HEK293 (cell line): Measurements from ENCODE around the gene SELENOI.

Experiments
- CTCF ChIA-PET: fragments of 350-600 bp; formaldehyde crosslinking; extraction: SDS; loops from one replicate; lab custom pipeline; 2021; ENCODE audit warnings: antibody characterized with exemption; lab: Yijun Ruan, JAX
- POLR2A ChIA-PET: fragments of 300-600 bp; formaldehyde crosslinking; extraction: SDS; loops from one replicate; lab custom pipeline; 2020; ENCODE audit warnings: antibody characterized with exemption, inconsistent platforms; lab: Yijun Ruan, JAX
- H3K27ac ChIP-seq: fragments of 200-500 bp; sonication (Bioruptor generic); 2 replicates; pipeline ENCODE4 v1.5.1; 2014; ENCODE audit warnings: low read depth, low read length, control low read depth, inconsistent platforms; ENCODE audit errors: extremely low read depth
- H3K36me3 ChIP-seq, 2 experiments: fragments of 200-500 bp in 1 of 2; sonication (Bioruptor generic) in 1 of 2; 1 replicate in 1 of 2; 2 replicates in 1 of 2; pipeline ENCODE4 v1.5.1; 2014 to 2017; ENCODE audit warnings: inconsistent platforms in 2 of 2, low read length in 2 of 2; ENCODE audit not compliant: control insufficient read depth in 2 of 2, insufficient read depth in 1 of 2
- H3K4me1 ChIP-seq: fragments of 200-500 bp; sonication (Bioruptor generic); 2 replicates; pipeline ENCODE4 v1.5.1; 2014; ENCODE audit warnings: mild to moderate bottlenecking, low read length, inconsistent platforms; ENCODE audit not compliant: control insufficient read depth, insufficient read depth
- H3K4me3 ChIP-seq: 2 replicates; pipeline ENCODE4 v1.5.1; 2011; ENCODE audit warnings: low read depth, mild to moderate bottlenecking, control low read depth, low read length, moderate library complexity
- H3K9me3 ChIP-seq: fragments of 200-500 bp; sonication (Bioruptor generic); 2 replicates; pipeline ENCODE4 v1.5.1; 2014; ENCODE audit warnings: low read depth, low read length, inconsistent platforms; ENCODE audit not compliant: control insufficient read depth, insufficient read depth
- AEBP2 ChIP-seq: fragments of 450-650 bp; formaldehyde crosslinking; IDR thresholded peaks from 2 replicates; pipeline ENCODE4 v1.5.1; 2016; ENCODE audit warnings: missing biosample characterization, missing genetic modification characterization, borderline replicate concordance
- GLI2 ChIP-seq: fragments of 450-650 bp; formaldehyde crosslinking; IDR thresholded peaks from 2 replicates; pipeline ENCODE4; 2017; ENCODE audit warnings: missing biosample characterization, missing genetic modification characterization, low read depth, borderline replicate concordance
- GLIS2 ChIP-seq: fragments of 450-650 bp; formaldehyde crosslinking; IDR thresholded peaks from 2 replicates; pipeline ENCODE4 v1.5.1; 2016; ENCODE audit warnings: missing biosample characterization, missing genetic modification characterization
- KLF17 ChIP-seq: fragments of 450-650 bp; formaldehyde crosslinking; IDR thresholded peaks from 2 replicates; pipeline ENCODE4 v1.5.1; 2016; ENCODE audit warnings: missing biosample characterization, missing genetic modification characterization
- PRDM2 ChIP-seq: fragments of 450-650 bp; formaldehyde crosslinking; IDR thresholded peaks from 2 replicates; pipeline ENCODE4 v1.5.1; 2016; ENCODE audit warnings: missing biosample characterization, missing genetic modification characterization, borderline replicate concordance
- TRIM28 ChIP-seq: IDR thresholded peaks from 2 replicates; pipeline ENCODE4 v1.6.1; 2011; ENCODE audit warnings: low read length, control low read depth, borderline replicate concordance
- ZBTB1 ChIP-seq: fragments of 450-650 bp; formaldehyde crosslinking; IDR thresholded peaks from 2 replicates; pipeline ENCODE4 v1.5.1; 2016; ENCODE audit warnings: missing biosample characterization, missing genetic modification characterization
- ZBTB49 ChIP-seq: fragments of 450-650 bp; formaldehyde crosslinking; IDR thresholded peaks from 2 replicates; pipeline ENCODE4 v1.5.1; 2016; ENCODE audit warnings: missing biosample characterization, missing genetic modification characterization, low read depth
- ZEB2 ChIP-seq: fragments of 450-650 bp; formaldehyde crosslinking; IDR thresholded peaks from 2 replicates; pipeline ENCODE4 v1.5.1; 2016; ENCODE audit warnings: missing biosample characterization, missing genetic modification characterization
- ZFP3 ChIP-seq: fragments of 450-650 bp; formaldehyde crosslinking; IDR thresholded peaks from 2 replicates; pipeline ENCODE4 v1.5.1; 2016; ENCODE audit warnings: low read depth, missing biosample characterization, missing genetic modification characterization
- ZNF211 ChIP-seq: fragments of 450-650 bp; formaldehyde crosslinking; IDR thresholded peaks from 2 replicates; pipeline ENCODE4 v1.5.1; 2016; ENCODE audit warnings: low read depth, missing biosample characterization, missing genetic modification characterization
- ZNF366 ChIP-seq: fragments of 450-650 bp; formaldehyde crosslinking; conservative IDR thresholded peaks from 2 replicates; pipeline ENCODE4 v1.5.1; 2016; ENCODE audit warnings: missing biosample characterization, missing genetic modification characterization
- ZNF521 ChIP-seq: fragments of 450-650 bp; formaldehyde crosslinking; IDR thresholded peaks from 2 replicates; pipeline ENCODE4 v1.5.1; 2017; ENCODE audit warnings: missing biosample characterization, mild to moderate bottlenecking, missing genetic modification characterization
- ZNF549 ChIP-seq: fragments of 450-650 bp; IDR thresholded peaks from 2 replicates; pipeline ENCODE4 v1.5.1; 2018; ENCODE audit warnings: missing biosample characterization, missing genetic modification characterization, mild to moderate bottlenecking, inconsistent platforms, moderate library complexity
- ZNF626 ChIP-seq: fragments of 450-650 bp; sonication (Bioruptor Pico); formaldehyde crosslinking; IDR thresholded peaks from 2 replicates; pipeline ENCODE4 v1.5.1; 2018; ENCODE audit warnings: missing biosample characterization, missing genetic modification characterization, inconsistent platforms
- ZNF629 ChIP-seq: fragments of 450-650 bp; formaldehyde crosslinking; IDR thresholded peaks from 2 replicates; pipeline ENCODE4 v1.5.1; 2017; ENCODE audit warnings: missing biosample characterization, missing genetic modification characterization
- ZNF791 ChIP-seq: fragments of 450-650 bp; formaldehyde crosslinking; IDR thresholded peaks from 2 replicates; pipeline ENCODE4 v1.5.1; 2016; ENCODE audit warnings: missing biosample characterization, missing genetic modification characterization
- ZNF843 ChIP-seq: fragments of 450-650 bp; formaldehyde crosslinking; IDR thresholded peaks from 2 replicates; pipeline ENCODE4 v1.5.1; 2016; ENCODE audit warnings: missing biosample characterization, missing genetic modification characterization
- ZSCAN5A ChIP-seq: fragments of 450-650 bp; formaldehyde crosslinking; IDR thresholded peaks from 2 replicates; pipeline ENCODE4 v1.5.1; 2016; ENCODE audit warnings: missing biosample characterization, missing genetic modification characterization

SELENOI gene

GRCh38 chr2:26340831-26341230 lies 5.1 kb upstream of the SELENOI start:
- H3K4me3 ChIP-seq, result no peak overlapping the region
- POLR2A ChIA-PET, result no interaction called here
- no peak for TF ChIP-seq KLF17 (tag by site-specific recombination)
- TF ChIP-seq, all 188 proteins: peak for 0
- Histone ChIP-seq H3K9me3 (no peaks in the 10 kb centered on the region), H3K4me1 (no peaks in the 10 kb centered on the region), H3K36me3 (no peaks in the 10 kb centered on the region), H3K27ac (no peak overlapping the region)
- CTCF ChIA-PET, result no interaction called here

DNA sequence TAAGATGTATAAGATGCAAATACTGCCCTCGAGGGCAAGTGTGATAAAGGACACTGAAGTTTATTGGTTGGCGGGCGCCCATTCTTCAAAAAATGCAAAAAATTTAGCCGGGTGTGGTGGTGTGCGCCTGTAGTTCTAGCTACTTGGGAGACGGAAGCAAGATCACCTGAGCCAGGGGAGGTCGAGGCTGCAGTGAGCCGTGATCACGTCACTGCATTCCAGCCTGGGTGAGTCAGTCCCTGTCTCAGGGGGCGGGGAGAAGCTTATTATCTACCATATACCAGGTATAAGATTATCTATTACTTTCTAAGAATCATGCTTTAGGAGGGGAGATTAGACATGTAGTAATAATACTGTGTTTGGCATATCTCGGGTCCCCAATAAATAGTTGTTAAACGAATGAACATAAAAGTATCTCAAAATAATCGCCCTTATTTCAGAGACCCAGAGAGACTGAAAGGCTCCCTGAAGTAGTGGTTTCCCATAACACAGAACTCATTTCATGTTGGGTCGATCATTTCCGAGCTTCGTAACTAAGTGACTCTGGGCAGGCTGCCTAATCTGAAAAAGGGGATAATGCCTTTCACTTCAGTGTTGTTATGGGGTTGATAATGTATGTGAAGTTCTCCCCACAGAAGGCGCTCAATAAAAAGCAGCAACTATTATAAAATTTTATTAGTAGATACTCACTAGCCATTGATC lies 1.2 kb upstream of the SELENOI start:
- Histone ChIP-seq H3K9me3 (no peaks in the 10 kb centered on the region), H3K4me3 (peak overlapping the region; percentile 92), H3K4me1 (no peaks in the 10 kb centered on the region; the same call in 1 of the 2 replicates), H3K36me3 (no peaks in the 10 kb centered on the region), H3K27ac (peak overlapping the region; percentile 75; the same call in 1 of the 2 replicates)
- CTCF ChIA-PET, result interaction anchor here (1.0 to 1.4 kb wide), 4 partner anchors 14 to 233 kb away, joined by 3 to 5 read pairs (median 4); no protein-coding TSS in a partner anchor
- POLR2A ChIA-PET, result interaction anchor here (1.0 to 2.2 kb wide), 5 partner anchors 10 to 101 kb away, joined by 3 to 20 read pairs (median 3); partner anchors contain the start of genes HADHA and HADHB
- TF ChIP-seq PRDM2, result no peak
- TF ChIP-seq ZBTB1 (tag by site-specific recombination), result no peak
- 0 out of 2 replicates have a peak, but pooled peaks have one; percentile 14 for TF ChIP-seq ZNF366
- no peak for TF ChIP-seq ZNF549 (tag by site-specific recombination)
- TF ChIP-seq ZNF843 (tag by site-specific recombination), result no peak
- TF ChIP-seq ZBTB49 (tag by site-specific recombination), result no peak
- no peak for TF ChIP-seq AEBP2
- peak; percentile 71 for TF ChIP-seq ZEB2 (tag by site-specific recombination)
- no peak for TF ChIP-seq GLI2 (tag by site-specific recombination)
- TF ChIP-seq GLIS2 (tag by site-specific recombination), result peak; percentile 38; the same call in 1 of the 2 replicates
- TF ChIP-seq ZNF521 (tag by site-specific recombination), result no peak
- TF ChIP-seq ZSCAN5A (tag by site-specific recombination), result no peak
- TF ChIP-seq ZNF211 (tag by site-specific recombination), result no peak
- TF ChIP-seq ZNF629 (tag by site-specific recombination), result peak; percentile 63; the same call in 1 of the 2 replicates
- no peak for TF ChIP-seq KLF17 (tag by site-specific recombination)
- no peak for TF ChIP-seq ZNF626
- TF ChIP-seq ZNF791, result no peak
- no peak for TF ChIP-seq TRIM28
- TF ChIP-seq ZFP3, result no peak
